ENCODE data around the gene ASB2. TPM values are rescaled to one million over a fixed set of nuclear protein-coding genes. Genes with fewer than 3 reads are reported as not detected.

ASB2 gene
- total RNA-seq, 2 experiments from 2014 or later, result 2.4 to 2.5 TPM

DNA sequence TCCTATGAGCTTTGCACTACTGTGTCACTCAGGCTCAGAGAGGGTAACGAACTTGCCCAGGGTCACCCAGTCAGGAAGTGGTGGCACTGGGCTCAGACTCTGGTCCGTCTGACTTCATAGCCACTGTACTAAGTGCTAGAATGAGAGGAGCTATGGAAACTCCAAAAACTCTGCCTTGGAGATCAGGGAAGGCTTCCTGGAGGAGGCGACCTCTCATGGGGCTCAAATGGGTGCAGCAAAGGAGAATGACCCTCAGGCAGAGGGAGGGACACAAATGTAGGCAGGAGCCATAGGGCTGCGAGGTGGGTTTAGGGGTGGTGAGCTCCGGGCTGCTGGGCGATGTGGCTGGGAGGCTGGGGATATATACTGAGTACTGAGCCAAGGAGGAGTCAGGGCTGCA lies 23.9 kb upstream of the ASB2 start:
- no peak for DNase-seq
- no peak overlapping the region for H3K27ac Mint-ChIP-seq
- no peaks in the 10 kb centered on the region for H3K9me3 Mint-ChIP-seq
- no peaks in the 10 kb centered on the region for H3K27me3 Mint-ChIP-seq (ENCODE audit: low read depth)
- no peak overlapping the region for H3K4me3 Mint-ChIP-seq
- intact Hi-C loops (cut with micrococcal nuclease), result loop anchor here (10.0 kb wide), 1 partner anchor 345 kb away; no protein-coding TSS in a partner anchor
- CTCF ChIA-PET, result interaction anchor here (1.3 to 15.7 kb wide), 11 partner anchors 9 to 132 kb away, joined by 3 to 384 read pairs (median 9); no protein-coding TSS in a partner anchor
- no peaks in the 10 kb centered on the region for H3K36me3 Mint-ChIP-seq (ENCODE audit: low read depth)
- peaks cover 25% of the 10 kb centered on the region for H3K4me1 Mint-ChIP-seq (ENCODE audit: low read depth)

GRCh38 chr14:93999573-93999972 lies 23.2 kb upstream of the ASB2 start:
- CTCF ChIA-PET, result interaction anchor here (0.9 to 15.7 kb wide), 10 partner anchors 8 to 195 kb away, joined by 3 to 384 read pairs (median 6); no protein-coding TSS in a partner anchor
- Mint-ChIP-seq H3K9me3 (no peaks in the 10 kb centered on the region), H3K27me3 (ENCODE audit: low read depth) (no peaks in the 10 kb centered on the region), H3K27ac (no peak overlapping the region), H3K4me3 (no peak overlapping the region), H3K36me3 (ENCODE audit: low read depth) (no peaks in the 10 kb centered on the region), H3K4me1 (ENCODE audit: low read depth) (peaks cover 29% of the 10 kb centered on the region)
- DNase-seq, result no peak
- intact Hi-C loops (cut with micrococcal nuclease), result no loop called here

DNA sequence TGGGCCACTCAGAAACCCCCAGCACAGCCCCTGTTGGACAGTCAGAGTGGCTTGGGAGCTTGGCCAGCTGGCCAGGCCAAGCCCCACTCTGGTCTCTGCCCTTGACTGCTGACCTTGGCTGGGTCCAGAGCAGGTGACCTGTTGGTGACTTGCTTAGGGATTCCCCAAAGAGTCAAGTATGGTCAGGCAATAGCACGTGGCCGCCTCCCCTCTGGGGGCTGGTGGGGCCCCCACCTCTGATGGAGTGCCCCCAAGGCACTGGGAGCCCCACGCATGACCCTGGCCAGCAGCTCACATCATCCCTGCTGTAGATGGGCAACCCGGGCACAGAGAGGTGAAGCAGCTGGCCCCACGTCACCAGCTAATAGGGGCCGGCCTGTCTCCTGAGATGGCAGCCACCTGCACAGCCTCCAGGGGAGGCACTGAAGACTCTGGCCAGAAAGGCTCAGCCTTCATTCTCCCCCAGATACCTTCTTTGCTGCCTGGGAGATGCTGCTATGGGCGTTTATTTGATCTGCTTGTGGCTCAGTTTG lies 22.6 kb upstream of the ASB2 start:
- no peak for DNase-seq
- intact Hi-C loops (cut with micrococcal nuclease), result no loop called here
- Mint-ChIP-seq H3K4me3 (no peak overlapping the region), H3K27me3 (ENCODE audit: low read depth) (no peaks in the 10 kb centered on the region), H3K4me1 (ENCODE audit: low read depth) (peaks cover 29% of the 10 kb centered on the region), H3K9me3 (no peaks in the 10 kb centered on the region), H3K36me3 (ENCODE audit: low read depth) (no peaks in the 10 kb centered on the region), H3K27ac (no peak overlapping the region)
- CTCF ChIA-PET, result interaction anchor here (0.9 to 15.7 kb wide), 8 partner anchors 7 to 194 kb away, joined by 3 to 384 read pairs (median 4); no protein-coding TSS in a partner anchor

GRCh38 chr14:93997916-93998870 lies 21.8 kb upstream of the ASB2 start:
- Mint-ChIP-seq H3K4me3 (no peak overlapping the region), H3K4me1 (ENCODE audit: low read depth) (peaks cover 29% of the 10 kb centered on the region), H3K27me3 (ENCODE audit: low read depth) (no peaks in the 10 kb centered on the region), H3K9me3 (no peaks in the 10 kb centered on the region), H3K27ac (no peak overlapping the region), H3K36me3 (ENCODE audit: low read depth) (no peaks in the 10 kb centered on the region)
- intact Hi-C loops (cut with micrococcal nuclease), result no loop called here
- no peak for DNase-seq
- CTCF ChIA-PET, result interaction anchor here (0.5 to 15.7 kb wide), 8 partner anchors 12 to 171 kb away, joined by 3 to 384 read pairs (median 5); no protein-coding TSS in a partner anchor

DNA sequence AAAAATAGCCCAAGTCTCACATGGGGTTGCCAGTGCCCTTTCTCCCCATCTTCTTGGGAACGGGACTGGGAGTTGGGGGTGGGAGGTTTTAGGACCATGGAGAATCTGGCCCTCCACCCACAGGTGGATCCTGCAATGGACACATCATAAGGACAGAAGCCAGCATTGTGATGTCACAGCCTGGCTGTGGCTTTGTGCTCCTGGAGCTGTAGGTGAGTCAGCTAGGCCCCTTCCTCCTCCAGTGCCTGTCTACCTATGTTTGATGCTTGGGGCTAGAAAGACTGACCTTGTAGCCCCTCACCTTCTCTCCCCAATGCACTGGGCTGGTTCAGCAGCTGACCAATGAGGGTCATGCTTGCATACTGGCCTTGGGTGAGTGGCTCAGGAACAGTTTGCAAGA lies 20.7 kb upstream of the ASB2 start, which contains the start of gene CCDC197:
TSS of gene CCDC197 (plus strand) at position 220 of the 400 bp plus-strand sequence. CDS start 831 bp downstream, outside the sequence.
- intact Hi-C loops (cut with micrococcal nuclease), result no loop called here
- Mint-ChIP-seq H3K27me3 (ENCODE audit: low read depth) (no peaks in the 10 kb centered on the region), H3K4me1 (ENCODE audit: low read depth) (peaks cover 28% of the 10 kb centered on the region), H3K27ac (no peak within 1 kb of the TSS), H3K36me3 (ENCODE audit: low read depth) (no peaks in the 10 kb centered on the region), H3K4me3 (no peak within 1 kb of the TSS), H3K9me3 (no peaks in the 10 kb centered on the region)
- peak; percentile 41 for DNase-seq
- CTCF ChIA-PET, result interaction anchor here (0.5 to 15.7 kb wide), 5 partner anchors 8 to 58 kb away, joined by 3 to 384 read pairs (median 4); no protein-coding TSS in a partner anchor

DNA sequence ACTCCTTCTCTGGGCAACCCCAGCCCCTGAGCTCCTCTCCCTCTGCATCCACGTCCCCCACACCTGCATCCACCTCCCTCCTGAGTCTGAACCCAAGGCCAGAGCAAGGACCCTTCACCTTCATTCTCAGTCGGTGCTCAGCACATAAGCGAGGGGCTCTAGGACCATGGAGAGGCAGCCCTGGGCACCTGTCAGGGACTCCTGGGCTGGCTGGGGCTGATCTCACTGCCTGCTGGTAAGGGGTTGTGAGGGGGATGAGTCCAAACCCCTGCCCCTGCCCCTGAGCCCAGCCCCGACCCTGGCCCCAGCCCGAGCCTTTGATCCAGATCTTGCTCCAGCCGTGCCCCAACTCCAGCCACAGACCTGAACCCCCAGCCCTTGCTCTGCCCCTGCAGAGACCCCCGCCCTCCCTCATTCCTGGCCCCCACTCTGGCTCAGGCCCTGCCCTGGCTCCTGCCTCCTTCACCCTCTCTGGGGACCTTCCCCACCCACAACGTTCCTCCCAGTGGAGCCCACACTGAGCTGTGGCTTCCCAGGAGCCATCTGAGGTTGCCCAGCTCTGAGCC lies 19.8 kb upstream of the ASB2 start:
- CTCF ChIA-PET, result interaction anchor here (0.9 to 15.7 kb wide), 3 partner anchors 8 to 57 kb away, joined by 3 to 384 read pairs (median 4); no protein-coding TSS in a partner anchor
- Mint-ChIP-seq H3K4me1 (ENCODE audit: low read depth) (peaks cover 20% of the 10 kb centered on the region), H3K36me3 (ENCODE audit: low read depth) (no peaks in the 10 kb centered on the region)

DNA sequence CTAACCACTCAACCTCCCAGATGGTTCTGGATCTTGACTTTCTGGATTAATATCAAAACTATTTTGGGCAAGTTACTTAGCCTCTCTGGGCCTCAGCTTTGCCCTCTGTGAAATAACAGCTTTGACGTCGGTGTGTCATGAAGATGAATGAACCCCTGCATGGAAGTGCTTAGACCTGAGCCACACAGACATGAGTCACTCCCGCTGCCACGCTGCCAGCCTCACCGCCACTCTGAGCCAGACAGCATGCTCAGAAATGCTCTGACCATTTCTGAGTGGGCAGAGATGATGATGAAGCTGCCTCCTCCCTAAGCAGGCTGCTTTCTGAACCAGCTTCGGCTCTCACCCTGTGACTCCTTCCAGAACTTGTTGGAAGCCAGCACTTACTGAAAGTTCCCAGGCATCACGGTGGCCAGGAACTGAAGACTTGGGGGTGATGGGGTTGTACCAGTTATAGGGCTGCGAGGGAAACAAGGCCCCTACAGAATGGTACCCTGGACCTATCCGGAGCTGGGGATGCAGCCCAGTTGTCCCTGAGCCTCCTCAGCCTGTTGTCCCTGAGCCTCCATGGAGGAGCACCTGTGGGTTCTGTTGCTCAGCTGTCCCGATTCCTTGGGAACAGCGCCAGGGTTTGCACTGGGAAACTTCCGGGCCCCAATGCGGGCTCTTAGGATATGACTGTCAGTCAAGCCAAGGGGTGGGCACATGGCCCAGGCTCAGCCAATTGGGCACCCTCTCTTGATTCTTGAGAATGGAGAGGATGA lies 18.7 kb upstream of the ASB2 start:
- Mint-ChIP-seq H3K36me3 (ENCODE audit: low read depth) (no peaks in the 10 kb centered on the region), H3K4me3 (no peak overlapping the region), H3K27me3 (ENCODE audit: low read depth) (no peaks in the 10 kb centered on the region), H3K9me3 (no peaks in the 10 kb centered on the region), H3K27ac (no peak overlapping the region), H3K4me1 (ENCODE audit: low read depth) (peaks cover 22% of the 10 kb centered on the region)
- CTCF ChIA-PET, result interaction anchor here (1.5 to 15.7 kb wide), 2 partner anchors 41 to 56 kb away, joined by 4 to 384 read pairs; no protein-coding TSS in a partner anchor
- intact Hi-C loops (cut with micrococcal nuclease), result loop anchor here (1.0 kb wide), 1 partner anchor 17 kb away; no protein-coding TSS in a partner anchor
- peak; percentile 68 for DNase-seq

More for the DNA sequence above, 19.8 kb upstream of the ASB2 start:
- DNase-seq, result no peak
- H3K27ac Mint-ChIP-seq, result no peak overlapping the region
- intact Hi-C loops (cut with micrococcal nuclease), result no loop called here
- H3K4me3 Mint-ChIP-seq, result no peak overlapping the region
- no peaks in the 10 kb centered on the region for H3K9me3 Mint-ChIP-seq
- no peaks in the 10 kb centered on the region for H3K27me3 Mint-ChIP-seq (ENCODE audit: low read depth)

DNA sequence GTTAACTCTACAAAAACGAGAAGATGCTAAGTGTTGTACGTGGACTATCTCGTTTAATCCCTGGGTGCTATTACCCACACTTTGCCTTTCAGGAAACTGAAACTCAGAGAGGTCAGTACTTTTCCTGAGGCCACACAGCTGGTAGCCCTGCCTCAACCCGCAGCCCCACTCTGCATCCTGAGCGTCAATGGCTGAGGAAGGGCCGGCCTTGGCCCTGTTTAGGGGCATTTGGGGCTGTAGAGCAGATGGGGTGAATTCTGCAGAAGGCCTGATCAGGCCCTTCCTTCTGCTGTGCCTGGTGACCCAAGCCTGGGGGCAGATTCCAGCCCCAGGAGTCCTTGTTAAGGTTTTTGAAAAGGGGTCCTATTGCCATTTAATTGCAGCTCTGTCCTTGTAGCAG lies 17.0 kb upstream of the ASB2 start:
- no peaks in the 10 kb centered on the region for H3K36me3 Mint-ChIP-seq (ENCODE audit: low read depth)
- H3K27ac Mint-ChIP-seq, result no peak overlapping the region
- no peak overlapping the region for H3K4me3 Mint-ChIP-seq
- no peaks in the 10 kb centered on the region for H3K9me3 Mint-ChIP-seq
- peaks cover 22% of the 10 kb centered on the region for H3K4me1 Mint-ChIP-seq (ENCODE audit: low read depth)
- no peak for DNase-seq
- H3K27me3 Mint-ChIP-seq (ENCODE audit: low read depth), result no peaks in the 10 kb centered on the region
- intact Hi-C loops (cut with micrococcal nuclease), result no loop called here
- CTCF ChIA-PET, result interaction anchor here (2.0 to 15.7 kb wide), 2 partner anchors 8 to 54 kb away, joined by 11 to 384 read pairs; no protein-coding TSS in a partner anchor

DNA sequence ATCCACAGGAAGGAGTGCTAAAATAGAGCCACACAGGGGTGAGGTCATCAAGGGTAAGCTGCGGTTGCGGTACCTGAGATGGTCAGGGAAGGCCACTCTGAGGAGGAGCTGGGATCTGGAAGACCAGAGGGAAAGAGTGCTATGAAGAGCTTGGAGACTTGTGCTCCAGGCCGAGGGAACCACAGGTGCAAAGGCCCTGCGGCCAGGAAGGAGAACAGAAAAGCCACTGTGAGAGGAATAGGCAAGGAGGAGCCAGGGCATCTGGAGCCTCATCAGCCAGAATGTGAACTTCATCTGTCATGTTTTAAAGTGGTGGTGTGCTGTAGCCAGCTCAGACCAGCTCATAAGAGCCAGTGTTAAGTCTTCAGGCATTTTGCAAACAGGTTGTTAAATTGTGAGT lies 15.3 kb upstream of the ASB2 start:
- CTCF ChIA-PET, result interaction anchor here (1.0 to 15.7 kb wide), 5 partner anchors 8 to 52 kb away, joined by 3 to 384 read pairs (median 5); no protein-coding TSS in a partner anchor
- Mint-ChIP-seq H3K27ac (no peak overlapping the region), H3K27me3 (ENCODE audit: low read depth) (no peaks in the 10 kb centered on the region), H3K4me3 (no peak overlapping the region), H3K4me1 (ENCODE audit: low read depth) (peaks cover 13% of the 10 kb centered on the region), H3K36me3 (ENCODE audit: low read depth) (no peaks in the 10 kb centered on the region), H3K9me3 (no peaks in the 10 kb centered on the region)
- no peak for DNase-seq
- intact Hi-C loops (cut with micrococcal nuclease), result no loop called here

DNA sequence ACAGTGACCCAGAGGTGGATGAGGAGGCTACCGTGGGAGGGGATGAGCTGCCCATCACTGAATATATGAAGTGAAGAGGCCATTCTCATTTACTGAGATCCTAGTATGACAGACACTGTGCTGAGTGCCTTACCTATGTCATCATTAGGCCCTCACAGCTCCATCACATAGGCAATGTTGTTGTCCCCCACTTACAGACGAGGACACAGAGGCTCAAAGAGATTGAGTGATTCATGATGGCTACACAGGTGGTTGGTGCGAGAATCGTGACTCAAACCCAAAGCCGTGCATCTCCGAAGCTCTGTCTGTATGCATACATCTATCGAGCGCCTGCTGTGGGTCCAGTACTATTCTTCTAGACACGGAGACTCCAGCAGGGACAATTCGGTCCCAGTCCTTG lies 14.8 kb upstream of the ASB2 start:
- no peaks in the 10 kb centered on the region for H3K9me3 Mint-ChIP-seq
- no peak overlapping the region for H3K4me3 Mint-ChIP-seq
- no peaks in the 10 kb centered on the region for H3K36me3 Mint-ChIP-seq (ENCODE audit: low read depth)
- H3K27me3 Mint-ChIP-seq (ENCODE audit: low read depth), result no peaks in the 10 kb centered on the region
- no peak overlapping the region for H3K27ac Mint-ChIP-seq
- H3K4me1 Mint-ChIP-seq (ENCODE audit: low read depth), result peaks cover 13% of the 10 kb centered on the region
- CTCF ChIA-PET, result interaction anchor here (1.0 to 15.7 kb wide), 5 partner anchors 8 to 52 kb away, joined by 3 to 384 read pairs (median 5); no protein-coding TSS in a partner anchor
- intact Hi-C loops (cut with micrococcal nuclease), result no loop called here
- no peak for DNase-seq

- Mint-ChIP-seq H3K36me3 (ENCODE audit: low read depth) (no peaks in the 10 kb centered on the region), H3K4me3 (no peak overlapping the region), H3K4me1 (ENCODE audit: low read depth) (peaks cover 3% of the 10 kb centered on the region), H3K27ac (no peak overlapping the region), H3K27me3 (ENCODE audit: low read depth) (no peaks in the 10 kb centered on the region), H3K9me3 (no peaks in the 10 kb centered on the region)
- DNase-seq, result no peak
- intact Hi-C loops (cut with micrococcal nuclease), result no loop called here
- CTCF ChIA-PET, result interaction anchor here (0.9 to 1.1 kb wide), 2 partner anchors 15 to 21 kb away, joined by 3 to 4 read pairs; no protein-coding TSS in a partner anchor
These were observed 13.6 kb upstream of the ASB2 start for GRCh38 chr14:93989939-93990338.

Measured in activated naive CD4-positive, alpha-beta T cell treated with anti-CD3 and anti-CD28 coated beads for 36 hours (primary cell).